Neural cell (in vitro differentiated cells): Measurements from ENCODE around the gene MFSD6L. TPM values are rescaled to one million over a fixed set of nuclear protein-coding genes. Genes with fewer than 3 reads are reported as not detected.

Experiments
- H2AFZ ChIP-seq: fragments of 200-600, 300-800 bp; sonication (generic), shearing (Covaris generic); 2 replicates; pipeline ENCODE4 v1.6.0; 2014; ENCODE audit warnings: low read depth, mild to moderate bottlenecking, antibody characterized with exemption, low read length, moderate library complexity
- H3F3A ChIP-seq: fragments of 200-600 bp; shearing (Covaris generic); 2 replicates; pipeline ENCODE4 v1.6.1; 2016; ENCODE audit warnings: mild to moderate bottlenecking, moderate library complexity, mixed read lengths, antibody characterized with exemption, low read length; ENCODE audit not compliant: insufficient read depth, poor library complexity, severe bottlenecking
- H3K27ac ChIP-seq: fragments of 200-600, 300-800 bp; sonication (generic), shearing (Covaris generic); 2 replicates; pipeline ENCODE4 v1.5.1; 2014; ENCODE audit warnings: mild to moderate bottlenecking, low read length, moderate library complexity
- H3K27me3 ChIP-seq: fragments of 300-800, 200-600 bp; sonication (generic), shearing (Covaris generic); 2 replicates; pipeline ENCODE4 v1.6.0; 2014; ENCODE audit warnings: mild to moderate bottlenecking, low read depth, low read length, moderate library complexity; ENCODE audit not compliant: insufficient read depth
- H3K36me3 ChIP-seq: fragments of 300-800, 200-600 bp; sonication (generic), shearing (Covaris generic); 2 replicates; pipeline ENCODE4 v1.5.1; 2014; ENCODE audit warnings: mild to moderate bottlenecking, antibody characterized with exemption, low read length, moderate library complexity; ENCODE audit not compliant: insufficient read depth
- H3K4me2 ChIP-seq: fragments of 300-800, 200-600 bp; sonication (generic), shearing (Covaris generic); 2 replicates; pipeline ENCODE4 v1.6.0; 2014; ENCODE audit warnings: mild to moderate bottlenecking, low read length
- H3K4me3 ChIP-seq: fragments of 300-800, 200-600 bp; sonication (generic), shearing (Covaris generic); 2 replicates; pipeline ENCODE4 v1.5.1; 2014; ENCODE audit warnings: mild to moderate bottlenecking, low read length, moderate library complexity
- H3K79me2 ChIP-seq: fragments of 200-600 bp; shearing (Covaris generic); replicated peaks from 2 replicates; pipeline ENCODE4 v1.6.0; 2014; ENCODE audit warnings: mild to moderate bottlenecking, low read length, moderate library complexity; ENCODE audit not compliant: insufficient read depth
- H3K9ac ChIP-seq: fragments of 300-800, 200-600 bp; sonication (generic), shearing (Covaris generic); 2 replicates; pipeline ENCODE4 v1.6.1; 2016; ENCODE audit warnings: mild to moderate bottlenecking, low read length, mixed read lengths
- H3K9me2 ChIP-seq: fragments of 200-600 bp; shearing (Covaris generic); 2 replicates; pipeline ENCODE4 v1.6.1; 2016; ENCODE audit warnings: mild to moderate bottlenecking, low read length, mixed read lengths; ENCODE audit not compliant: insufficient read depth
- H3K9me3 ChIP-seq: fragments of 200-600, 300-800 bp; sonication (generic), shearing (Covaris generic); 2 replicates; pipeline ENCODE4 v1.6.1; 2016; ENCODE audit warnings: mild to moderate bottlenecking, mixed run types, low read length, moderate library complexity, mixed read lengths
- H4K20me1 ChIP-seq: fragments of 200-600 bp; shearing (Covaris generic); 2 replicates; pipeline ENCODE4 v1.6.1; 2016; ENCODE audit warnings: mild to moderate bottlenecking, mixed run types; ENCODE audit not compliant: insufficient read depth
- EP300 ChIP-seq: fragments of 450-650 bp; conservative IDR thresholded peaks from 2 replicates; pipeline ENCODE4 v1.6.1; 2014; ENCODE audit warnings: antibody characterized with exemption, mild to moderate bottlenecking, moderate library complexity; ENCODE audit not compliant: poor library complexity, severe bottlenecking
- EZH2 ChIP-seq: fragments of 200-600, 300-800 bp; shearing (Covaris generic), sonication (generic); IDR thresholded peaks from 2 replicates; pipeline ENCODE4 v1.6.1; 2014; ENCODE audit warnings: antibody characterized with exemption, low read length, borderline replicate concordance, mild to moderate bottlenecking; ENCODE audit not compliant: insufficient read depth, poor library complexity, severe bottlenecking
- MXI1 ChIP-seq: fragments of 450-650 bp; conservative IDR thresholded peaks from 2 replicates; pipeline ENCODE4 v1.6.1; 2014; ENCODE audit warnings: antibody characterized with exemption, mild to moderate bottlenecking; ENCODE audit not compliant: poor library complexity, severe bottlenecking
- POLR2AphosphoS5 ChIP-seq: IDR thresholded peaks from 2 replicates; pipeline ENCODE4 v1.6.1; 2012
- RAD21 ChIP-seq: fragments of 450-650 bp; conservative IDR thresholded peaks from 2 replicates; pipeline ENCODE4 v1.6.1; 2014; ENCODE audit warnings: antibody characterized with exemption, mild to moderate bottlenecking, moderate library complexity
- SMC3 ChIP-seq: fragments of 450-650 bp; conservative IDR thresholded peaks from 2 replicates; pipeline ENCODE4 v1.6.1; 2014; ENCODE audit warnings: antibody characterized with exemption, mild to moderate bottlenecking, moderate library complexity; ENCODE audit not compliant: poor library complexity
- TAF1 ChIP-seq: IDR thresholded peaks from 2 replicates; pipeline ENCODE4 v1.6.1; 2012; ENCODE audit warnings: low read depth
- polyA plus RNA-seq: library from polyadenylated mRNA; depleted of rRNA; stranded (reverse); fragments of >200 nt; gene quantifications from 2 replicates; pipeline ENCODE4 v1.2.3, GENCODE V29; 2014
- TF ChIP-seq, protein P1 (sequence below): fragments of 450-650 bp; IDR thresholded peaks from 2 replicates; pipeline ENCODE4 v1.5.1; 2014; ENCODE audit warnings: antibody characterized with exemption, mild to moderate bottlenecking, moderate library complexity; ENCODE audit not compliant: poor library complexity, severe bottlenecking
- TF ChIP-seq, protein P2 (sequence below): IDR thresholded peaks from 2 replicates; pipeline ENCODE4 v1.6.1; 2012; ENCODE audit warnings: borderline replicate concordance

Gene MFSD6L
- polyA plus RNA-seq, 1 donor from 2014 or later: not detected

DNA sequence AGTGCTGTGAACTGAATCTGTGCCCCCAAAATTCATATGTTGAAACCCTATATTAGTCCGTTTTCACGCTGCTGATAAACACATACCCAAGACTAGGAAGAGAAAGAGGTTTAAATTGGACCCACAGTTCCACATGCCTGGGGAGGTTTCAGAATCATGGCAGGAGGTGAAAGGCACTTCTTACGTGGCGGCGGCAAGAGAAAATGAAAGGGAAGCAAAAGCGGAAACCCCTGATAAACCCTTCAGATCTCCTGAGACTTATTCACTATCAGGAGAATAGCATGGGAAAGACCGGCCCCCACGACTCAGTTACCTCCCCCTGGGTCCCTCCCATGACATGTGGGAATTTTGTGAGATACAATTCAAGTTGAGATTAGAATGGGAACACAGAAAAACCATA is 37.2 kb downstream of the MFSD6L start:
- no peak overlapping the region for H3K4me3 ChIP-seq
- no peak overlapping the region for H2AFZ ChIP-seq
- TF ChIP-seq, protein P1, sequence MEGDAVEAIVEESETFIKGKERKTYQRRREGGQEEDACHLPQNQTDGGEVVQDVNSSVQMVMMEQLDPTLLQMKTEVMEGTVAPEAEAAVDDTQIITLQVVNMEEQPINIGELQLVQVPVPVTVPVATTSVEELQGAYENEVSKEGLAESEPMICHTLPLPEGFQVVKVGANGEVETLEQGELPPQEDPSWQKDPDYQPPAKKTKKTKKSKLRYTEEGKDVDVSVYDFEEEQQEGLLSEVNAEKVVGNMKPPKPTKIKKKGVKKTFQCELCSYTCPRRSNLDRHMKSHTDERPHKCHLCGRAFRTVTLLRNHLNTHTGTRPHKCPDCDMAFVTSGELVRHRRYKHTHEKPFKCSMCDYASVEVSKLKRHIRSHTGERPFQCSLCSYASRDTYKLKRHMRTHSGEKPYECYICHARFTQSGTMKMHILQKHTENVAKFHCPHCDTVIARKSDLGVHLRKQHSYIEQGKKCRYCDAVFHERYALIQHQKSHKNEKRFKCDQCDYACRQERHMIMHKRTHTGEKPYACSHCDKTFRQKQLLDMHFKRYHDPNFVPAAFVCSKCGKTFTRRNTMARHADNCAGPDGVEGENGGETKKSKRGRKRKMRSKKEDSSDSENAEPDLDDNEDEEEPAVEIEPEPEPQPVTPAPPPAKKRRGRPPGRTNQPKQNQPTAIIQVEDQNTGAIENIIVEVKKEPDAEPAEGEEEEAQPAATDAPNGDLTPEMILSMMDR: no peak
- TF ChIP-seq EP300: no peak
- TF ChIP-seq, protein P2, sequence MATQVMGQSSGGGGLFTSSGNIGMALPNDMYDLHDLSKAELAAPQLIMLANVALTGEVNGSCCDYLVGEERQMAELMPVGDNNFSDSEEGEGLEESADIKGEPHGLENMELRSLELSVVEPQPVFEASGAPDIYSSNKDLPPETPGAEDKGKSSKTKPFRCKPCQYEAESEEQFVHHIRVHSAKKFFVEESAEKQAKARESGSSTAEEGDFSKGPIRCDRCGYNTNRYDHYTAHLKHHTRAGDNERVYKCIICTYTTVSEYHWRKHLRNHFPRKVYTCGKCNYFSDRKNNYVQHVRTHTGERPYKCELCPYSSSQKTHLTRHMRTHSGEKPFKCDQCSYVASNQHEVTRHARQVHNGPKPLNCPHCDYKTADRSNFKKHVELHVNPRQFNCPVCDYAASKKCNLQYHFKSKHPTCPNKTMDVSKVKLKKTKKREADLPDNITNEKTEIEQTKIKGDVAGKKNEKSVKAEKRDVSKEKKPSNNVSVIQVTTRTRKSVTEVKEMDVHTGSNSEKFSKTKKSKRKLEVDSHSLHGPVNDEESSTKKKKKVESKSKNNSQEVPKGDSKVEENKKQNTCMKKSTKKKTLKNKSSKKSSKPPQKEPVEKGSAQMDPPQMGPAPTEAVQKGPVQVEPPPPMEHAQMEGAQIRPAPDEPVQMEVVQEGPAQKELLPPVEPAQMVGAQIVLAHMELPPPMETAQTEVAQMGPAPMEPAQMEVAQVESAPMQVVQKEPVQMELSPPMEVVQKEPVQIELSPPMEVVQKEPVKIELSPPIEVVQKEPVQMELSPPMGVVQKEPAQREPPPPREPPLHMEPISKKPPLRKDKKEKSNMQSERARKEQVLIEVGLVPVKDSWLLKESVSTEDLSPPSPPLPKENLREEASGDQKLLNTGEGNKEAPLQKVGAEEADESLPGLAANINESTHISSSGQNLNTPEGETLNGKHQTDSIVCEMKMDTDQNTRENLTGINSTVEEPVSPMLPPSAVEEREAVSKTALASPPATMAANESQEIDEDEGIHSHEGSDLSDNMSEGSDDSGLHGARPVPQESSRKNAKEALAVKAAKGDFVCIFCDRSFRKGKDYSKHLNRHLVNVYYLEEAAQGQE: no peak
- no peak for TF ChIP-seq TAF1
- no peak for TF ChIP-seq POLR2AphosphoS5
- TF ChIP-seq EZH2: no peak
- no peak for TF ChIP-seq RAD21
- no peaks in the 10 kb centered on the region for H3F3A ChIP-seq
- no peak overlapping the region for H3K27ac ChIP-seq
- no peak overlapping the region for H3K9ac ChIP-seq
- H3K27me3 ChIP-seq: no peaks in the 10 kb centered on the region
- no peaks in the 10 kb centered on the region for H3K9me2 ChIP-seq
- no peaks in the 10 kb centered on the region for H4K20me1 ChIP-seq
- no peak overlapping the region for H3K4me2 ChIP-seq
- no peaks in the 10 kb centered on the region for H3K36me3 ChIP-seq
- H3K79me2 ChIP-seq: no peaks in the 10 kb centered on the region
- peaks cover 5% of the 10 kb centered on the region for H3K9me3 ChIP-seq

DNA sequence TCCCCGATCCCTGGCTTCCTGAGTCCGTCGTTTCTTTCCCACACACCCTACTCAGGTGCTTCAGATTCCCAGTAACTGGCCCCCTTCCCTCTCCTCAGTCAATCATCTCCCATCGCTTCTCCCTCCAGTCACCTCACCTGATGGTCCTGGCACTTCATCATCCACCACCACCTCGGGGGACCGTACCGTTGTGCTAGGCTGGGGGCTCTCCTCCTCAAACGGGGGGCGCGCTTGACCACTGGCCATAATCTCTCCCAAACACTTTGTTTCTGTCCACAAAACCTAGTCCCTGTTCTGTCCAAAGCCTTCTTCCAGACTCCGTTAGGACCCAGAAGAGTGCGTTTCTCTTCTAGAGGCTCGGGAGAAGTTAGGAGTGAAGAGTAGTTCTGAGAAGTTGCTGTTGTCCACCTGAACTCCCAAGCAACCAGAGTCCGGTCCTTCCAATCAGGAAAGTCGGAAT is 41.0 kb downstream of the MFSD6L start, which contains the start of gene SPDYE4:
Gene SPDYE4 (minus strand): TSS at position 410 of the 460 bp plus-strand sequence. CDS start 164 bp downstream, at position 246.
- Histone ChIP-seq H3F3A (no peaks in the 10 kb centered on the region), H3K4me2 (no peak within 1 kb of the TSS), H3K27ac (no peak within 1 kb of the TSS), H4K20me1 (no peaks in the 10 kb centered on the region), H2AFZ (no peak within 1 kb of the TSS), H3K79me2 (no peaks in the 10 kb centered on the region), H3K27me3 (no peaks in the 10 kb centered on the region), H3K9me2 (no peaks in the 10 kb centered on the region), H3K4me3 (no peak within 1 kb of the TSS), H3K9ac (no peak within 1 kb of the TSS), H3K36me3 (no peaks in the 10 kb centered on the region), H3K9me3 (peaks cover 5% of the 10 kb centered on the region)
- TF ChIP-seq SMC3: no peak
- TF ChIP-seq MXI1: no peak
- no peak for TF ChIP-seq EP300
- TF ChIP-seq TAF1: no peak
- TF ChIP-seq POLR2AphosphoS5: no peak
- TF ChIP-seq, protein P2: no peak
